AG04450 (cell line): ENCODE data around the gene ODC1. TPM values are rescaled to one million over a fixed set of nuclear protein-coding genes. Genes with fewer than 3 reads are reported as not detected.

Experiments used
- CTCF ChIA-PET: fragments of 300-600, 350-600 bp; formaldehyde crosslinking; extraction: SDS; loops from one replicate; lab custom pipeline; 2022; ENCODE audit warnings: antibody characterized with exemption, inconsistent platforms; lab: Charles Lee
- POLR2A ChIA-PET: fragments of 350-600 bp; formaldehyde crosslinking; extraction: SDS; loops from one replicate; lab custom pipeline; 2021; ENCODE audit warnings: antibody characterized with exemption, inconsistent platforms; lab: Yijun Ruan, JAX
- DNase-seq: peaks from one replicate; pipeline ENCODE4 v3.0.0-alpha.2; 2011; ENCODE audit warnings: low read depth, low spot score
- H3K27ac ChIP-seq: one replicate; pipeline ENCODE4 v1.5.1; 2012; ENCODE audit warnings: low read depth, low read length, control low read depth
- H3K27me3 ChIP-seq: one replicate; pipeline ENCODE4 v1.6.0; 2012; ENCODE audit warnings: low read length; ENCODE audit not compliant: control insufficient read depth, insufficient read depth
- H3K4me3 ChIP-seq: 2 replicates; pipeline ENCODE4 v1.5.1; 2011; ENCODE audit warnings: mild to moderate bottlenecking, low read depth, low read length, control low read depth
- H3K9me3 ChIP-seq: 2 replicates; pipeline ENCODE4 v1.5.1; 2012; ENCODE audit warnings: low read length; ENCODE audit not compliant: control insufficient read depth, insufficient read depth
- CTCF ChIP-seq: IDR thresholded peaks from 2 replicates; pipeline ENCODE4 v1.5.1; 2011; ENCODE audit warnings: low read depth, low read length, control low read depth, inconsistent platforms
- polyA plus RNA-seq: library from polyadenylated mRNA; depleted of rRNA; stranded (reverse); fragments of >200 nt; gene quantifications from 2 replicates; pipeline ENCODE4 v1.2.3, GENCODE V29; 2011

Gene ODC1
- polyA plus RNA-seq, 1 experiment = 168 TPM

- Histone ChIP-seq H3K27me3 (no peaks in the 10 kb centered on the region), H3K4me3 (no peak overlapping the region), H3K9me3 (no peaks in the 10 kb centered on the region; the same call in 1 of the 2 replicates), H3K27ac (peak overlapping the region; percentile 57)
- ChIA-PET CTCF (interaction anchor here (1.4 to 2.8 kb wide), 2 partner anchors 30 to 308 kb away, joined by 3 to 8 read pairs; no protein-coding TSS in a partner anchor), POLR2A (interaction anchor here (0.5 kb wide), 1 partner anchor 252 kb away, joined by 3 read pairs; no protein-coding TSS in a partner anchor)
- no peak for TF ChIP-seq CTCF
- peak; percentile 67 for DNase-seq
These were observed 42.7 kb downstream of the ODC1 start for GRCh38 chr2:10405448-10405847.

DNA sequence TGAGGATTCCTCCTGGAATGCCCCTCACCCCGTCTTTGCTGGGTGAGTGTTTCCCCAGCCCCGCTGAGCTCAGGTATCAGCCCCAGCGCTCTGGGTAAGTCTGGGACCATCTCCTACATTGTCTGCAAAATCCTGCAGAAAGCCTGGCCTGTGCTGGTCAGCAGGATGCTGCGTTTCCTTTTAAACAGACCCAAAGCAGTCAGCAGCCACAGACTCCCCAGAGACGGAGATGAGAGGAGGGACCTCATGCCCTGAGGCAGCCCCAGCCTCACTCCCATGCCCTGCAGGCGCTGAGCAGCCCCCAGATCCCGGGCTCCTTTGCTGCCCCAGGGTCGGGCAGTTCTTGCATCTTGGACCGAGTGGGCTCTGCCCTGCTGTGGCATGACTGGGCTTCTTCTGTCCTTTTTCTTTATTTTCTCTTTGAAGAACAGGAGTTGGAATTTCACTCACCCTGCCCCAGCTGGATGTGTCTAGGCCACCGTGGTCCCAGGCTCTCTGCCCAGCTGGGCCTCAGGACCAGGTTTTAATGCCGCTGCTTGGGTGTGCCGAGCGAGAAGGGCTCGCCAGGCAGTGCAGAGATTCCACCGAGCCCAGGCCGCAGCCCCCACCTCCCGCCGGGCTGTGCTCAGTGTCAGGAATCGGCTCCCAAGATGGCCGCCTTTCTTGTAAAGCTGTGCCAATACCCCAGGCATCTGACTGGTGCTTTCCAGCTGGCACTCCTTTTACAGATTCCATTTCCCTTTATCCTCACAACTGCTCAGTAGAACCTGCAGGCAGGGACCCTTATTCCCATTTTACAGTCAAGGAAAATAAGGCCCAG, 43.6 kb downstream of the ODC1 start:
- ChIA-PET POLR2A (no interaction called here), CTCF (interaction anchor here (0.7 to 2.8 kb wide), 3 partner anchors 31 to 307 kb away, joined by 3 to 8 read pairs (median 3); no protein-coding TSS in a partner anchor)
- no peak for DNase-seq
- Histone ChIP-seq H3K9me3 (peaks cover 2% of the 10 kb centered on the region; the same call in 1 of the 2 replicates), H3K27ac (peak overlapping the region; percentile 57), H3K27me3 (no peaks in the 10 kb centered on the region), H3K4me3 (no peak overlapping the region)
- TF ChIP-seq CTCF = no peak

DNA sequence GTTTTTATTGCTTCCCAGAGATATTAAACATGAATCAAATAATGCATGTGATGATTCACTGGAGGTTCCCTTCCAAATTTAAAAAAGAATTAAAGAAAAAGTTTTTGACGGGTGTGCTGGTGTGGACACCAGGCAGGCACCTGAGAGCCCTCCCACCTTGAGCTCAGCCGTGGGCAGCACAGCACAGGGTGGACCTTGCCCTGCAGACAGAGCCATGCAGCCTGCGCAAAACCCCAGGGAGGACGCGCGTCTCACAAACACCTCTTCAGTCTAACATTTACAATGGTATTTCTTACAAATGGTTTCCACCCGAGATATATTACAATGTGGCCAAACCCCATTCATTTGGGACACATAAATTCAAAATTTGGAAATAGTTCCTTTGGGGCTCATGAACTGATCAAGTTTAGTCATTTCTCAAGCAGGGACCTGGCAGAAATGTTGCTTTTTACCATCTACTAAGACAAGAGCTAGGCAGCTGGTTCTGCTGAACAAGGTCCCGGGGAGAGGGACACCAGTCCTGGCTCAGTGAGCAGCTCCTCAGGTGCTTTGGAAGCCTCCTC, 45.4 kb downstream of the ODC1 start:
- no peaks in the 10 kb centered on the region for H3K27me3 ChIP-seq
- DNase-seq = no peak
- CTCF ChIA-PET = interaction anchor here (1.4 to 1.6 kb wide), 2 partner anchors 32 to 279 kb away, joined by 3 to 4 read pairs; no protein-coding TSS in a partner anchor
- POLR2A ChIA-PET = interaction anchor here (0.7 kb wide), 1 partner anchor 354 kb away, joined by 4 read pairs; no protein-coding TSS in a partner anchor
- peaks cover 2% of the 10 kb centered on the region; the same call in 1 of the 2 replicates for H3K9me3 ChIP-seq
- no peak for TF ChIP-seq CTCF
- H3K27ac ChIP-seq = no peak overlapping the region
- no peak overlapping the region for H3K4me3 ChIP-seq

GRCh38 chr2:10402062-10402585, 46.0 kb downstream of the ODC1 start:
- no peak overlapping the region for H3K4me3 ChIP-seq
- CTCF ChIA-PET = interaction anchor here (1.4 to 1.6 kb wide), 2 partner anchors 33 to 278 kb away, joined by 3 to 4 read pairs; no protein-coding TSS in a partner anchor
- POLR2A ChIA-PET = no interaction called here
- no peaks in the 10 kb centered on the region for H3K27me3 ChIP-seq
- H3K9me3 ChIP-seq = peaks cover 2% of the 10 kb centered on the region; the same call in 1 of the 2 replicates
- no peak for DNase-seq
- H3K27ac ChIP-seq = no peak overlapping the region
- TF ChIP-seq CTCF = no peak
